NOMO-1 treated with dmso at 0.1 percent for 144 hours (cell line): ENCODE measurements around the gene RHOH.

Source experiments
- DNase-seq: peaks from one replicate; lab custom pipeline; 2025; ENCODE audit not compliant: unreplicated experiment; lab: John Stamatoyannopoulos, UW

Gene RHOH

GRCh38 chr4:40233227-40233626 lies 36.4 kb downstream of the RHOH start:
- no peak for DNase-seq

- DNase-seq, result no peak
Observed at GRCh38 chr4:40234519-40235039, 37.7 kb downstream of the RHOH start.

- no peak for DNase-seq
Observed at GRCh38 chr4:40238008-40238699, 41.3 kb downstream of the RHOH start.

- DNase-seq, result no peak
Observed at GRCh38 chr4:40238700-40239548, 42.1 kb downstream of the RHOH start.

GRCh38 chr4:40240040-40240653 lies 43.3 kb downstream of the RHOH start:
- no peak for DNase-seq

GRCh38 chr4:40241026-40241425 lies 44.2 kb downstream of the RHOH start:
- DNase-seq, result no peak

- DNase-seq, result no peak
Observed at GRCh38 chr4:40241941-40242340, 45.1 kb downstream of the RHOH start.

- DNase-seq, result no peak
Observed at GRCh38 chr4:40243386-40243948, 46.6 kb downstream of the RHOH start.

- no peak for DNase-seq
Observed at GRCh38 chr4:40244606-40245005, 47.8 kb downstream of the RHOH start.

GRCh38 chr4:40245550-40245949 lies 48.7 kb downstream of the RHOH start:
- DNase-seq, result no peak

- no peak for DNase-seq
Observed at GRCh38 chr4:40246011-40246900, 49.4 kb downstream of the RHOH start.

- DNase-seq, result no peak
Observed at GRCh38 chr4:40246938-40247337, 50.1 kb downstream of the RHOH start.

GRCh38 chr4:40247350-40247749 lies 50.5 kb downstream of the RHOH start:
- DNase-seq, result no peak

- no peak for DNase-seq
Observed at GRCh38 chr4:40251366-40251765, 54.5 kb downstream of the RHOH start.

GRCh38 chr4:40253906-40254305 lies 57.1 kb downstream of the RHOH start:
- no peak for DNase-seq

- DNase-seq, result no peak
Observed at GRCh38 chr4:40254608-40255392, 58.0 kb downstream of the RHOH start.

GRCh38 chr4:40255393-40256281 lies 58.8 kb downstream of the RHOH start:
- DNase-seq, result no peak

- no peak for DNase-seq
Observed at GRCh38 chr4:40256329-40256728, 59.5 kb downstream of the RHOH start.

- DNase-seq, result no peak
Observed at GRCh38 chr4:40256817-40257216, 60.0 kb downstream of the RHOH start.
